Naive thymus-derived CD4-positive, alpha-beta T cell (primary cell): ENCODE data around the gene PIM3. TPM values are rescaled to one million over a fixed set of nuclear protein-coding genes. Genes with fewer than 3 reads are reported as not detected.

Source experiments
- ATAC-seq: fragments of 150-1000 bp; cut with Tn5 transposase; 2 replicates; pipeline ENCODE4 v1.10.0; 2021; ENCODE audit warnings: mild to moderate bottlenecking, moderate library complexity
- CTCF ChIA-PET: fragments of 350-600 bp; sonication (Branson Sonifier 250); formaldehyde crosslinking; loops from one replicate; lab custom pipeline; 2021; ENCODE audit warnings: antibody characterized with exemption; lab: Charles Lee
- POLR2A ChIA-PET: fragments of 350-600 bp; sonication (Branson Sonifier 250); formaldehyde crosslinking; loops from one replicate; lab custom pipeline; 2021; ENCODE audit warnings: antibody characterized with exemption, inconsistent platforms; lab: Charles Lee
- DNase-seq, 9 donors: peaks; one replicate each; pipeline versions ENCODE4 v3.0.0 to v3.0.0-alpha.2; 2020 to 2022; ENCODE audit warnings: mixed read lengths in 1 of 9
- H3K27ac ChIP-seq: one replicate; pipeline ENCODE4 v1.7.0; 2013; ENCODE audit warnings: mild to moderate bottlenecking, low read depth, low read length, moderate library complexity
- H3K27me3 ChIP-seq, 2 donors: one replicate each; pipeline ENCODE4 v1.7.0; 2013; ENCODE audit warnings: low read length in 2 of 2, mild to moderate bottlenecking in 2 of 2, moderate library complexity in 2 of 2; ENCODE audit not compliant: control insufficient read depth in 2 of 2, insufficient read depth in 2 of 2
- H3K36me3 ChIP-seq, 3 experiments: 1 replicate in 2 of 3; 2 replicates in 1 of 3; pipeline ENCODE4 v1.7.0; 2013; ENCODE audit warnings: low read length in 3 of 3, mild to moderate bottlenecking in 3 of 3, moderate library complexity in 1 of 3; ENCODE audit not compliant: insufficient read depth in 3 of 3, control insufficient read depth in 2 of 3
- H3K4me1 ChIP-seq, 2 donors: one replicate each; pipeline ENCODE4 v1.7.0; 2013; ENCODE audit warnings: low read length in 2 of 2, mild to moderate bottlenecking in 2 of 2, moderate library complexity in 1 of 2; ENCODE audit not compliant: control insufficient read depth in 2 of 2, insufficient read depth in 2 of 2
- H3K4me3 ChIP-seq: 2 replicates; pipeline ENCODE4 v1.7.0; 2013; ENCODE audit warnings: mild to moderate bottlenecking, low read length
- H3K9me3 ChIP-seq, 3 experiments: 1 replicate in 2 of 3; 2 replicates in 1 of 3; pipeline ENCODE4 v1.7.0; 2013; ENCODE audit warnings: low read length in 3 of 3; ENCODE audit not compliant: control insufficient read depth in 2 of 3
- H3K27ac Mint-ChIP-seq, 9 donors: one replicate each; pipeline ENCODE4 v1.8.0; 2020 to 2022; ENCODE audit warnings: mixed read lengths in 9 of 9, mild to moderate bottlenecking in 8 of 9, moderate library complexity in 5 of 9, inconsistent platforms in 2 of 9
- H3K27me3 Mint-ChIP-seq, 5 donors: one replicate each; pipeline ENCODE4 v1.8.0; 2021 to 2022; ENCODE audit warnings: mixed read lengths in 5 of 5, mild to moderate bottlenecking in 1 of 5
- H3K36me3 Mint-ChIP-seq, 5 donors: one replicate each; pipeline ENCODE4 v1.8.0; 2020 to 2022; ENCODE audit warnings: mixed read lengths in 5 of 5, mild to moderate bottlenecking in 3 of 5, inconsistent platforms in 1 of 5
- H3K4me1 Mint-ChIP-seq, 7 donors: one replicate each; pipeline ENCODE4 v1.8.0; 2020 to 2022; ENCODE audit warnings: mixed read lengths in 7 of 7, mild to moderate bottlenecking in 3 of 7, inconsistent platforms in 1 of 7
- H3K4me3 Mint-ChIP-seq, 10 donors: one replicate each; pipeline ENCODE4 v1.8.0; 2020 to 2022; ENCODE audit warnings: mild to moderate bottlenecking in 10 of 10, mixed read lengths in 10 of 10, moderate library complexity in 6 of 10, inconsistent platforms in 2 of 10
- H3K9me3 Mint-ChIP-seq, 11 donors: one replicate each; pipeline ENCODE4 v1.8.0; 2020 to 2022; ENCODE audit warnings: mixed read lengths in 11 of 11, mild to moderate bottlenecking in 4 of 11, inconsistent platforms in 1 of 11, moderate library complexity in 1 of 11
- intact Hi-C, 2 donors: fragments of 100-400 bp; cut with micrococcal nuclease; formaldehyde crosslinking; loops; one replicate each; pipeline ENCODE4 v1.15.1; 2023
- polyA plus RNA-seq, 2 donors: library from polyadenylated mRNA; unstranded; fragments of 300-500 nt; fragmentation: Illumina TruSeq; gene quantifications; one replicate each; pipeline ENCODE4 v1.2.3, GENCODE V29; 2021
- total RNA-seq, 6 experiments: library from RNA in 5 of 6; stranded (reverse) in 5 of 6; gene quantifications; 1 replicate in 5 of 6; 2 replicates in 1 of 6; pipeline ENCODE4 v1.2.3 and lab custom pipeline; 2021 to 2026

PIM3 gene
- total and polyA plus RNA-seq, 7 experiments from 2014 or later, result 21.3 to 164 (median 54.6) TPM

GRCh38 chr22:49925525-49926128, 34.9 kb upstream of the PIM3 start:
- Histone ChIP-seq H3K4me1 (peaks cover 14 to 26% of the 10 kb centered on the region in 2 donors), H3K9me3 (no peaks in the 10 kb centered on the region), H3K4me3 (peak overlapping the region; percentile 56), H3K27ac (peak overlapping the region; percentile 90), H3K36me3 (peaks cover 0 to 14% (median 0%) of the 10 kb centered on the region in 3 experiments), H3K27me3 (no peaks in the 10 kb centered on the region)
- Mint-ChIP-seq H3K4me3 (peak overlapping the region; percentile 77 to 90 (median 84)), H3K27me3 (no peaks in the 10 kb centered on the region), H3K4me1 (peaks cover 21 to 38% (median 32%) of the 10 kb centered on the region in 7 donors), H3K9me3 (peaks cover 0 to 3% (median 0%) of the 10 kb centered on the region in 11 donors), H3K36me3 (peaks cover 0 to 16% (median 0%) of the 10 kb centered on the region in 5 donors), H3K27ac (peak overlapping the region; percentile 92 to 98 (median 97))
- peak; percentile 90 for ATAC-seq
- peak; percentile 55 to 89 (median 77) for DNase-seq
- intact Hi-C loops, result loop anchor here (1.0 to 5.0 kb wide), 2 partner anchors 158 to 282 kb away; no protein-coding TSS in a partner anchor
- CTCF ChIA-PET, result interaction anchor here (1.2 to 1.9 kb wide), 2 partner anchors 105 to 158 kb away, joined by 5 to 8 read pairs; no protein-coding TSS in a partner anchor
- POLR2A ChIA-PET, result interaction anchor here (0.7 to 1.3 kb wide), 15 partner anchors 10 to 319 kb away, joined by 3 to 6 read pairs (median 3); no protein-coding TSS in a partner anchor

GRCh38 chr22:49926916-49927315, 33.7 kb upstream of the PIM3 start:
- Mint-ChIP-seq H3K27ac (peak overlapping the region; percentile 64 to 98 (median 85)), H3K4me1 (peaks cover 26 to 51% (median 44%) of the 10 kb centered on the region in 7 donors), H3K9me3 (peaks cover 0 to 3% (median 0%) of the 10 kb centered on the region in 11 donors), H3K27me3 (no peaks in the 10 kb centered on the region), H3K36me3 (peaks cover 0 to 15% (median 0%) of the 10 kb centered on the region in 5 donors), H3K4me3 (peak overlapping the region in 6 of 10 donors; percentile 28 to 56 (median 44))
- Histone ChIP-seq H3K4me1 (peaks cover 17 to 38% of the 10 kb centered on the region in 2 donors), H3K27me3 (no peaks in the 10 kb centered on the region), H3K36me3 (peaks cover 0 to 3% (median 0%) of the 10 kb centered on the region in 3 experiments), H3K27ac (no peak overlapping the region), H3K4me3 (no peak overlapping the region), H3K9me3 (no peaks in the 10 kb centered on the region)
- ChIA-PET CTCF (interaction anchor here (1.2 to 1.9 kb wide), 3 partner anchors 67 to 159 kb away, joined by 4 to 5 read pairs (median 5); no protein-coding TSS in a partner anchor), POLR2A (no interaction called here)
- no peak for DNase-seq
- no peak for ATAC-seq
- intact Hi-C loops, result loop anchor here in 1 of 2 donors (5.0 kb wide), 1 partner anchor 280 kb away; no protein-coding TSS in a partner anchor

DNA sequence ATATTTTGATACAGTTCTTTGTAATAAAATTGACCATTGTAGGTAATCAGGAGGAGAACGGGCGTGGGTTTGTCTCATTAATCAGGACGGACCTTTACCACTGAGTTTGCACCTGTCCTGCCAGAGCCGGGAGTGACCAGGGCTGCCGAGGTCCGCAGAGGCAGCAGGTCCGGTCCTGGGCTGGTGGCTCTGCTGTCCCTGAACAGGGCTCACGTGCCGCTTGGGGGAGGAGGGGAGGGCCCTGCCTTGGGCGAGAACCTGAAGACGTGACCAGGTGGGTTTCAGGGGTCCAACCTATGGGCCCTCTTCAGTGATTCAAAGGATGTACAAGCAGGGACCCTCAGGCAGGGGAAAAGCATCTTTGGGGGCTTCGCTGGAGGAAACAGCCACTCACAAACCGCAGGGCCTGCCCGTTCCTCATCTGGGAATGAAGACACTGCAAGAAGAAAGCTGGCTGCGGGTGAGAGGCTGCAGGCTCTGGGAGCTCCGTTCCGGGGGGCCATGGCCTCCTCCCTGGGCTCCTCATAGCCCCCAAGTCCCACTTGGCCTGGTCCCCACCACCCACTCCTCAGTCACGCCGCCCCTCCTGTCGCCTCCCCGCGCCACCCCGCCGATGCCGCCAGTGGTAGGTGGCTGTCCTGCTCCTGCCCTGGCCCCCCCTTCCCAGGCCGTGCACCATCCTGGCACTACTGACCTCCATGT, 32.9 kb upstream of the PIM3 start:
- no peak overlapping the region for H3K27ac ChIP-seq
- H3K27me3 ChIP-seq, result no peaks in the 10 kb centered on the region
- H3K36me3 Mint-ChIP-seq, result peaks cover 0 to 15% (median 0%) of the 10 kb centered on the region in 5 donors
- peaks cover 26 to 53% (median 44%) of the 10 kb centered on the region in 7 donors for H3K4me1 Mint-ChIP-seq
- H3K9me3 ChIP-seq, result no peaks in the 10 kb centered on the region
- H3K9me3 Mint-ChIP-seq, result peaks cover 0 to 3% (median 0%) of the 10 kb centered on the region in 11 donors
- DNase-seq (no peak), ATAC-seq (no peak)
- no peak overlapping the region for H3K4me3 ChIP-seq
- H3K4me3 Mint-ChIP-seq, result peak overlapping the region in 6 of 10 donors; percentile 28 to 57 (median 52)
- H3K27ac Mint-ChIP-seq, result peak overlapping the region; percentile 74 to 98 (median 85)
- H3K36me3 ChIP-seq, result peaks cover 0 to 3% (median 0%) of the 10 kb centered on the region in 3 experiments
- no peaks in the 10 kb centered on the region for H3K27me3 Mint-ChIP-seq
- peaks cover 17 to 38% of the 10 kb centered on the region in 2 donors for H3K4me1 ChIP-seq
- intact Hi-C loops, result loop anchor here in 1 of 2 donors (5.0 kb wide), 1 partner anchor 280 kb away; no protein-coding TSS in a partner anchor
- ChIA-PET POLR2A (no interaction called here), CTCF (interaction anchor here (0.9 to 1.5 kb wide), 3 partner anchors 10 to 103 kb away, joined by 3 to 5 read pairs (median 4); no protein-coding TSS in a partner anchor)

DNA sequence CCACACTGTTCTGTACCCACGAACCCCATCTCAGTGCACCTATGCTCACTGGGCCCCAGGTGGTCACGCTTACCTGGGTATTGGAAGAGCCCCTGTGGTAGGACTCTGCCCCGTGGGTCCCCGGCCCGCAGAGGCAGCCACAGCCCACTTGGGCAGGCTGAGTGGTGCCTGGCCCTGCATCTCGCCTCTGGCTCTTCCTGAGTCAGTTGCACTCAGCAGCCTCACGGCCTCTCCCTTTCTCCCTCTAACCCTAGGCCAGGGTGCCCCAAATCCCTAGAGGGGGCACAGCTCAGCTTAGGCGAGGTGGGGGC, 32.4 kb upstream of the PIM3 start:
- ATAC-seq, result no peak
- POLR2A ChIA-PET, result interaction anchor here (1.0 kb wide), 1 partner anchor 102 kb away, joined by 3 read pairs; no protein-coding TSS in a partner anchor
- intact Hi-C loops, result loop anchor here in 1 of 2 donors (5.0 kb wide), 1 partner anchor 279 kb away; no protein-coding TSS in a partner anchor

GRCh38 chr22:49928555-49929210, 31.9 kb upstream of the PIM3 start:
- peak overlapping the region in 2 of 10 donors; percentile 52 to 64 for H3K4me3 Mint-ChIP-seq

More for the DNA sequence above, 32.4 kb upstream of the PIM3 start:
- Histone ChIP-seq H3K4me1 (peaks cover 17 to 38% of the 10 kb centered on the region in 2 donors), H3K4me3 (no peak overlapping the region), H3K27ac (no peak overlapping the region), H3K27me3 (no peaks in the 10 kb centered on the region), H3K36me3 (peaks cover 0 to 3% (median 0%) of the 10 kb centered on the region in 3 experiments), H3K9me3 (no peaks in the 10 kb centered on the region)
- H3K36me3 Mint-ChIP-seq, result peaks cover 0 to 17% (median 0%) of the 10 kb centered on the region in 5 donors
- peak overlapping the region in 2 of 9 donors; percentile 13 to 47 for H3K27ac Mint-ChIP-seq
- H3K9me3 Mint-ChIP-seq, result peaks cover 0 to 3% (median 0%) of the 10 kb centered on the region in 11 donors
- DNase-seq, result no peak
- H3K4me1 Mint-ChIP-seq, result peaks cover 28 to 58% (median 48%) of the 10 kb centered on the region in 7 donors
- peak overlapping the region in 1 of 10 donors; percentile 52 for H3K4me3 Mint-ChIP-seq
- no peaks in the 10 kb centered on the region for H3K27me3 Mint-ChIP-seq
- CTCF ChIA-PET, result interaction anchor here (0.7 to 1.5 kb wide), 4 partner anchors 9 to 659 kb away, joined by 3 to 5 read pairs (median 3); no protein-coding TSS in a partner anchor

More at GRCh38 chr22:49928555-49929210, 31.9 kb upstream of the PIM3 start:
- Mint-ChIP-seq H3K4me1 (peaks cover 28 to 62% (median 49%) of the 10 kb centered on the region in 7 donors), H3K36me3 (peaks cover 0 to 16% (median 0%) of the 10 kb centered on the region in 5 donors), H3K9me3 (peaks cover 0 to 3% (median 0%) of the 10 kb centered on the region in 11 donors), H3K27ac (peak overlapping the region in 2 of 9 donors; percentile 38 to 47), H3K27me3 (no peaks in the 10 kb centered on the region)
- ATAC-seq (no peak), DNase-seq (no peak)
- Histone ChIP-seq H3K27ac (no peak overlapping the region), H3K9me3 (no peaks in the 10 kb centered on the region), H3K27me3 (no peaks in the 10 kb centered on the region), H3K4me1 (peaks cover 17 to 38% of the 10 kb centered on the region in 2 donors), H3K36me3 (peaks cover 0 to 3% (median 0%) of the 10 kb centered on the region in 3 experiments), H3K4me3 (no peak overlapping the region)
- ChIA-PET POLR2A (interaction anchor here (1.0 kb wide), 1 partner anchor 102 kb away, joined by 3 read pairs; no protein-coding TSS in a partner anchor), CTCF (interaction anchor here (0.7 to 1.0 kb wide), 3 partner anchors 9 to 658 kb away, joined by 3 read pairs; no protein-coding TSS in a partner anchor)
- intact Hi-C loops, result loop anchor here (1.0 to 5.0 kb wide), 3 partner anchors 65 to 279 kb away; no protein-coding TSS in a partner anchor
